IPS-20b (cell line): ENCODE data around the gene PRDM15.

ENCODE experiments used
- H3K27ac ChIP-seq: one replicate; pipeline ENCODE4 v1.5.1; 2013; ENCODE audit warnings: low read length
- H3K27me3 ChIP-seq: 2 replicates; pipeline ENCODE4 v1.6.1; 2013; ENCODE audit warnings: mild to moderate bottlenecking, low read length, inconsistent platforms; ENCODE audit not compliant: insufficient read depth
- H3K36me3 ChIP-seq: 2 replicates; pipeline ENCODE4 v1.6.1; 2013; ENCODE audit warnings: low read depth, mild to moderate bottlenecking, inconsistent platforms, low read length, moderate library complexity; ENCODE audit not compliant: insufficient read depth
- H3K4me1 ChIP-seq: 2 replicates; pipeline ENCODE4 v1.6.1; 2013; ENCODE audit warnings: mild to moderate bottlenecking, control low read depth, inconsistent platforms, low read length, moderate library complexity; ENCODE audit not compliant: insufficient read depth
- H3K4me3 ChIP-seq: 2 replicates; pipeline ENCODE4 v1.5.1; 2013; ENCODE audit warnings: mild to moderate bottlenecking, low read length, inconsistent platforms
- H3K9ac ChIP-seq: 2 replicates; pipeline ENCODE4 v1.6.1; 2013; ENCODE audit warnings: low read depth, mild to moderate bottlenecking, inconsistent platforms, low read length, moderate library complexity
- H3K9me3 ChIP-seq: 2 replicates; pipeline ENCODE4 v1.6.1; 2013; ENCODE audit warnings: mild to moderate bottlenecking, low read depth, low read length, inconsistent platforms; ENCODE audit not compliant: insufficient read depth

The PRDM15 gene

DNA sequence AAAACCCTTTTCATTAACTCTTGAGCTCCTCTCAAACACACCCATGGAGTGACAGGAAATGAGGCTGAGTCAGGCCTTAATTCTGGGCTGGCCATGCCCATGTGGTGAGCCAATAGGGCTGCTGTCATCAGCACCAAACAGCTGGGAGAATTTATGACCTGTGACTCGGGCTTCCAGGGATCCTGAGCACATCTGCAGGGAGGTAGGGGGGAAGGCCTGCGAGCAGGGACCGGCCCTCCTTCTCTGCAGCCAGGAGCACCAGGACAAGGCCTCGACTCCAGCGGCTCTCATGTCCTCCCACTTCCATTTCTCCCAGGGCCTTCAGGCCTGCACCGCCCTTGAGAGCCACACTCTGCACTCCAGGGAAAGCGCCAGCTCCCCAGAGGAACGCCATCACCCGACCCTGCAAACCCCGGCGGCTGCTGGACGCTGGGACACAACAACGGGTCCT, 126.9 kb downstream of the PRDM15 start:
- Histone ChIP-seq H3K9ac (no peak overlapping the region), H3K36me3 (no peaks in the 10 kb centered on the region), H3K9me3 (no peaks in the 10 kb centered on the region), H3K27ac (no peak overlapping the region), H3K4me3 (no peak overlapping the region), H3K4me1 (peaks cover 42% of the 10 kb centered on the region), H3K27me3 (peaks cover 73% of the 10 kb centered on the region)

DNA sequence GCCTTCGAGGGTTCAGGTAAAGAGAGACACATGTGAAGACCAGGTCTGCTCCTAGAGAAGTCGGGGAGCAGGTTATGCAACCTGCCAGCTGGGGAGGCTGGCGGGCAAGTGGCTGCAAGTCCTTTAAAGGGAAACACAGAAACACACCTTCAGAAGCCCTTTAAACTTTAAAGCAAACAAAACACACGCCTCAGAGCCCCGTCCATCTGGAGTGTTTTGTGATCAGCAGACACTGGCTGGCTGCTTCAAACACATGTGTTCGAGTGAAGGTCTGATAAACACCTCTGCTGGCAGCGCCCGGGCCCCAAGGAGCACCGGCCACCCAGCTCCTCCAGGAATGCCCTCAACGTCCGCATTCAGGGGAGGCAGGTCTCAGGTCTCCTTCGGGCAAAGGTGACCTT, 127.5 kb downstream of the PRDM15 start:
- Histone ChIP-seq H3K4me3 (no peak overlapping the region), H3K36me3 (no peaks in the 10 kb centered on the region; the same call in 1 of the 2 replicates), H3K9ac (no peak overlapping the region), H3K4me1 (peaks cover 42% of the 10 kb centered on the region), H3K27me3 (peaks cover 69% of the 10 kb centered on the region), H3K27ac (no peak overlapping the region), H3K9me3 (no peaks in the 10 kb centered on the region)

- Histone ChIP-seq H3K27me3 (peaks cover 59% of the 10 kb centered on the region), H3K9me3 (no peaks in the 10 kb centered on the region), H3K4me1 (peaks cover 42% of the 10 kb centered on the region), H3K4me3 (no peak overlapping the region), H3K9ac (no peak overlapping the region), H3K36me3 (no peaks in the 10 kb centered on the region; the same call in 1 of the 2 replicates), H3K27ac (no peak overlapping the region)
Measured at GRCh38 chr21:41750532-41751151, 128.5 kb downstream of the PRDM15 start.

DNA sequence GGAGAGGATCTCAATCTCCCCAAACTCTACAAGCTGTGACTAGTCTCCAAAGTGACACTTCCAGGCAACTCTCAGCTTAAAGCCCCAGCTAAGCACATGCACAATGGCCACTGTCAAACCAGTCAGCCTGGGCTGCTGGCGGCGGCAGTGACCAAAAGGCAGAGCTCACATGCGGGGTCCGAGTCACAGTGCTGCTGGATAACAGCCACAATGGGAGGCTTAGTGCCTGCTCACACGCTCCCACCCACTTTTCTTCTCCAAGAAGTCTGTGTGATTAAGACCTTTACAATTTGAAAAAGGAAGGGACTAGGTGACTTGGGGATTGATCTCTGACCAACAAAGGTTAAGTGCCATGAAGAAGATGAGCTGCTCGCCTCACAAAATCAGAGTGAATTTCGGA, 129.1 kb downstream of the PRDM15 start:
- peaks cover 53% of the 10 kb centered on the region for H3K27me3 ChIP-seq
- H3K4me1 ChIP-seq, result peaks cover 40% of the 10 kb centered on the region
- H3K36me3 ChIP-seq, result no peaks in the 10 kb centered on the region; the same call in 1 of the 2 replicates
- no peak overlapping the region for H3K9ac ChIP-seq
- H3K9me3 ChIP-seq, result no peaks in the 10 kb centered on the region
- H3K27ac ChIP-seq, result no peak overlapping the region
- no peak overlapping the region for H3K4me3 ChIP-seq

GRCh38 chr21:41749286-41749685, 129.9 kb downstream of the PRDM15 start:
- Histone ChIP-seq H3K4me3 (no peak overlapping the region), H3K36me3 (no peaks in the 10 kb centered on the region; the same call in 1 of the 2 replicates), H3K9me3 (no peaks in the 10 kb centered on the region), H3K27me3 (peaks cover 46% of the 10 kb centered on the region), H3K27ac (no peak overlapping the region), H3K4me1 (peaks cover 32% of the 10 kb centered on the region), H3K9ac (no peak overlapping the region)
